ENCODE results near the gene OCSTAMP. TPM values are rescaled to one million over a fixed set of nuclear protein-coding genes. Genes with fewer than 3 reads are reported as not detected.

OCSTAMP gene
- total and polyA plus RNA-seq, 5 donors, result not detected

DNA sequence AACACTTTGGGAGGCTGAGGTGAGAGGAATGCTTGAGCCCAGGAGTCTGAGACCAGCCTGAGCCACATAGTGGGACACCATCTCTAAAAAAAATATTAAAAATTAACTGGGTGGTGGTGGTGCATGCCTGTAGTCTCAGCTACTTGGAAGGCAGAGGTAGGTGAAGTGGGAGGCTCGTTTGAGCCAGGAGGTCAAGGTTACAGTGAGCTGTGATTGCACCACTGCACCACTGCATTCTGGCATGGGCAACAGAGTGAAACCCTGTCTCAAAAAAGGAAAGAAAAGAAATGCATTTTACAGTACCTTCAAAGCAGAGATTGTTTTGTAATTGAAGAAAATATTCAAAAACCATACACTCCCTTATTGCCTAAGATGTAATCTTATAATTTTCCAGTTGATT is 6.5 kb downstream of the OCSTAMP start:
- Histone ChIP-seq H3K27me3 (ENCODE audit: control insufficient read depth, insufficient read depth) (no peaks in the 10 kb centered on the region), H3K4me3 (ENCODE audit: low read length) (no peak overlapping the region), H3K4me1 (ENCODE audit: control insufficient read depth, insufficient read depth, low read length) (no peaks in the 10 kb centered on the region), H3K27ac (ENCODE audit: low read length) (no peak overlapping the region), H3K9me3 (ENCODE audit: control insufficient read depth, low read length) (no peaks in the 10 kb centered on the region)
- WGBS, result 20% methylated on average over 1 of the region's 1 CpG
- ATAC-seq (no peak), DNase-seq (no peak)
- intact Hi-C loops (cut with DNase I), result no loop called here

DNA sequence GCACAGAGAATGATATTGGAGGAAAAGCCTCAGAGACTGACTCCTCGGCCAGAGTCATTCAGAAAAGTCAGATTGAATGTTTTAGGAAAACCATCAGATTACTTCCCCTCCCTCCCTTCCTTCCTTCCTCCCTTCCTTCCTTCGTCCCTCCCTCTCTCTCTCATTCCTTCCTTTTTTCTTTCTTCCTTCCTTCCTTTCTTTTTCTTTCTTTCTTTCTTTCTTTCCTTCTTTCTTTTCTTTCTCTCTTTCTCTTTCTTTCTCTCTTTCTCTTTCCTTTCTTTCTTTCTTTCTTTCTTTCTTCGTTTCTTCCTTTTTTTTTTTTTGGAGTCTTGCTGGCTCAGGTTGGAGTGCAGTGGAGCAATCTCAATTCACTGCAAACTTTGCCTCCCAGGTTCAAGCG is 7.4 kb downstream of the OCSTAMP start:
- ATAC-seq, result no peak

DNA sequence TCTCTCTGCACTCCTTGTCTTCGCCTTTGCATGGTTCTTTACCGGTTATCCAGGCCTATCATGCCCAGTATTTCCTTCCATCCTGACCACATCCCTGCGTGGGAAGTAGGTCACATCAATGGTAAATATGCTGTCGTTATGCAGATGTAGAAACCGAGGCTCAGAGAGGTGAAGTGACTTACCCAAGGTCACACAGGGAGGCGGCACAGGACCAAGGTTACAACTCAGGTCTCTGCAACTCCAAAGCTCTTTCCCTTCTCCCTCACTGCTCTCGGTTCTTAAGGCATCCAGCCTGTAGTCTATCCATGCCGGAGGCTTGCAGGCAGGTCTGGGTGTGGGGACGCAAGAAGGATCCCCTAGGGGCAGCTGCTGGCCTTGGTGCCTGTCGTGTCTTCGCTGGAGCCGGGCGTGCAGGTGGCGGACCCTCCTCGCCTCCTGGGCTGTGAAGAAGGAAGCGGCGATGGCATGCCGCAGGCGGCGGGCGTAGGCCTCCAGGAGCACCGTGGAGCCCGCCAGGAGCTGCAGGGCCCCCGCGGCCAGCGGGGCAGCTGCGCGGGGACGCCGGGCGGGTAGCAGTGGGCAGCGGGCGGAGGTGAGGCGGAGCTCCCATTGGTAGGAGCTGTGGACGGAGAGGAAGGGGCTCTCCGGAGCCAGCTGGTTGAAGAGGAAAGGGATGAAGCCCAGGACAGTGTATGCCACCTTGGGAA is 9.1 kb downstream of the OCSTAMP start:
- H3K27ac ChIP-seq (ENCODE audit: low read length), result no peak overlapping the region
- H3K4me1 ChIP-seq (ENCODE audit: control insufficient read depth, insufficient read depth, low read length), result no peaks in the 10 kb centered on the region
- no peaks in the 10 kb centered on the region for H3K27me3 ChIP-seq (ENCODE audit: control insufficient read depth, insufficient read depth)
- H3K4me3 ChIP-seq (ENCODE audit: low read length), result no peak overlapping the region
- H3K9me3 ChIP-seq (ENCODE audit: control insufficient read depth, low read length), result no peaks in the 10 kb centered on the region
- intact Hi-C loops (cut with DNase I), result no loop called here
- 60% methylated on average over 36 of the region's 36 CpGs for WGBS
- ATAC-seq (no peak), DNase-seq (no peak)

More for the DNA sequence above, 7.4 kb downstream of the OCSTAMP start:
- no peak for DNase-seq
- WGBS, result 66% methylated on average over 4 of the region's 4 CpGs
- Histone ChIP-seq H3K27ac (ENCODE audit: low read length) (no peak overlapping the region), H3K9me3 (ENCODE audit: control insufficient read depth, low read length) (no peaks in the 10 kb centered on the region), H3K4me3 (ENCODE audit: low read length) (no peak overlapping the region), H3K27me3 (ENCODE audit: control insufficient read depth, insufficient read depth) (no peaks in the 10 kb centered on the region), H3K4me1 (ENCODE audit: control insufficient read depth, insufficient read depth, low read length) (no peaks in the 10 kb centered on the region)
- intact Hi-C loops (cut with DNase I), result no loop called here

DNA sequence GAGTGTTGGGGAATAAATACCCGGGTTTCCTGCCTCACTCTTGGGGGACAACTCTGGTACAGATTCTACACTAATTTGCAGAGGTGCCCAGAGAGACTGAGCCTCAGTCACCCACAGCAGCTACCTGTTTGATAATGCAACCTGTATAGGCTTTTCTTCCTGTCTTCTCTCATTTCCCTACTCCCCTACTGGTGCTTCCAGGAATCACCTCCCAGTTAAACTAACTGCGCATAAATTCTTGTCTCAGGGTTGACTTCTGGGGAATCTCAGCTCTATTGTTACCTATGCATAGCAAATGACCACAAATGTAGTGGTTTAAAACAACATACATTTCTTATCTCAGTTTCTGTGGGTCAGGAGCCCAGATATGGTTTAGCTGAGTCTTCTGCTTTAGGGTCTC is 11.3 kb downstream of the OCSTAMP start:
- WGBS, result 76% methylated on average over 2 of the region's 2 CpGs
- intact Hi-C loops (cut with DNase I), result loop anchor here in 1 of 4 donors (10.0 kb wide), 1 partner anchor 56 kb away; no protein-coding TSS in a partner anchor
- Histone ChIP-seq H3K4me1 (ENCODE audit: control insufficient read depth, insufficient read depth, low read length) (no peaks in the 10 kb centered on the region), H3K27ac (ENCODE audit: low read length) (no peak overlapping the region), H3K4me3 (ENCODE audit: low read length) (no peak overlapping the region), H3K9me3 (ENCODE audit: control insufficient read depth, low read length) (no peaks in the 10 kb centered on the region), H3K27me3 (ENCODE audit: control insufficient read depth, insufficient read depth) (no peaks in the 10 kb centered on the region)
- ATAC-seq (no peak), DNase-seq (no peak)

DNA sequence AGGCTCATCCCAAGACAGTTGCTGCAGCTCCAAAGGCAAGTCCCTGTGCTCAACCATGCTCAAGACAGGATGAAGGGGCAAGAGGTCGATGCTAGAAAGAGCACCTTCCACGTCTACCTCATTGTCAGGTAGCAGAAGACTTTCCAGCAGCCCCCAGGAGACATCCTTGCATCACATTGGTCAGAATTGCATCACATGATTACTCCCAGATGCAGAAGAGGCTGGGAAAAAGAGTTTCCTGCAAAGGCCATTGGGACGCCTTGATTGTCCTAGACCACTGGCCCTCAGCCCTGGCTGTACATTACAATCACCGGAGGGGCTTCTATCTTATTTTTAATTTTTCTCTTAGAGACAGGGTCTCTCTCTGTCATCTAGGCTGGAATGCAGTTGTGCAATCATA is 19.8 kb downstream of the OCSTAMP start:
- intact Hi-C loops (cut with DNase I), result loop anchor here in 1 of 4 donors (10.0 kb wide), 1 partner anchor 64 kb away; no protein-coding TSS in a partner anchor
- ATAC-seq, result no peak

DNA sequence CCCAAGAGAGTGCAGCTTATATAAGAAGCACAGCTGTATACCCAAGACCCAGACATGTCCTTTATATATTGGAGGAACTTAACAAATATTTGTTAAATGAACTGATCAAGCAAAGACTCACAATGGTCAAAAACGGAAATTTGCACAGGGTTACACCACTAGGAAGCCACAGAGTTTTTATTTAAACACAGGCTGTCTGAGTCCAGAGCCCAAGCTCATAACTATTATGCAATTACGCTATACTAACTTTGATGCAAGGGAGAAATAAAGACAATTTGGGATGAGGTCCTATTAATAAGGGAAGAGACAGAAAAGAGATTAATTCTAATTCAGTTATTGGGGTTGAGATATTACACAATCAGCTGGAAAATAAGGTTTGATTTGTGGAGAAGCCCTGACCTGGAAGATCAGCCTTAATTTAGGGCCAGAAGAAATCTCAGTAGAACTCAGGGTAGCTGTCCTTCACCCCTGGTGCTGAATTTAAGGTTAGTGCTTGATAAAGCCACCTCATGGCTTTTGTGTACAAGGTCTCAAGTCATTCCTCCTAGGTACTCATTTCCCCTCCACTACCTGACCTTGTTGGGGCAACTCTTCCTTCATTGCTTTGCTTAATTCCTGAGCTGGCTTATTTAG is 26.6 kb downstream of the OCSTAMP start:
- no peak for DNase-seq
- no peak for ATAC-seq
- WGBS, result 53% methylated on average over 2 of the region's 2 CpGs
- Histone ChIP-seq H3K27me3 (ENCODE audit: control insufficient read depth, insufficient read depth) (no peaks in the 10 kb centered on the region), H3K4me1 (ENCODE audit: control insufficient read depth, insufficient read depth, low read length) (no peaks in the 10 kb centered on the region), H3K27ac (ENCODE audit: low read length) (no peak overlapping the region), H3K9me3 (ENCODE audit: control insufficient read depth, low read length) (no peaks in the 10 kb centered on the region), H3K4me3 (ENCODE audit: low read length) (no peak overlapping the region)
- intact Hi-C loops (cut with DNase I), result loop anchor here in 1 of 4 donors (10.0 kb wide), 1 partner anchor 161 kb away; the partner anchor contains the start of gene TP53RK

More for the DNA sequence above, 19.8 kb downstream of the OCSTAMP start:
- Histone ChIP-seq H3K27me3 (ENCODE audit: control insufficient read depth, insufficient read depth) (no peaks in the 10 kb centered on the region), H3K4me1 (ENCODE audit: control insufficient read depth, insufficient read depth, low read length) (no peaks in the 10 kb centered on the region), H3K9me3 (ENCODE audit: control insufficient read depth, low read length) (no peaks in the 10 kb centered on the region), H3K4me3 (ENCODE audit: low read length) (no peak overlapping the region), H3K27ac (ENCODE audit: low read length) (no peak overlapping the region)
- WGBS, result 67% methylated on average over 4 of the region's 4 CpGs
- DNase-seq, result no peak

DNA sequence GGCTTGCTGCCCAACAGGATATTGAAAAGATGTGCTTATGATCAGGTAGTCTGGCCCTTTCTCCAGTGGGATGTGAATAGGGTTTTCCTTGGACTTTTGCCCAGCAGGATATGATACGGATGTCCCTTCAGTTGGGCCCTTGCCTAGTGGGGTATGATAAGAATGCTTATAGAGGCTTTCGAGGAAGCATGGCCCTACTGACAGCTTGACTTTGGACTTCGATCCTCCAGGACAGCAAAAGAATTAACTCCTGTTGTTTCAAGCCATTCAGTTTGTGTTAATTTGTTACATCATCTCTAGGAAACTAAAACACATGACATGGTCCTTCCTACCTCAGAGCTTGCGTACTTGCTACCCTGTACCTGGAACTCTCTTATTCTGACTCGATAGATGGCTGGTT is 27.3 kb downstream of the OCSTAMP start:
- DNase-seq (no peak), ATAC-seq (no peak)
- Histone ChIP-seq H3K27ac (ENCODE audit: low read length) (no peak overlapping the region), H3K4me1 (ENCODE audit: control insufficient read depth, insufficient read depth, low read length) (no peaks in the 10 kb centered on the region), H3K27me3 (ENCODE audit: control insufficient read depth, insufficient read depth) (no peaks in the 10 kb centered on the region), H3K9me3 (ENCODE audit: control insufficient read depth, low read length) (no peaks in the 10 kb centered on the region), H3K4me3 (ENCODE audit: low read length) (no peak overlapping the region)
- 46% methylated on average over 5 of the region's 5 CpGs for WGBS
- intact Hi-C loops (cut with DNase I), result loop anchor here in 1 of 4 donors (10.0 kb wide), 1 partner anchor 162 kb away; the partner anchor contains the start of gene TP53RK

DNA sequence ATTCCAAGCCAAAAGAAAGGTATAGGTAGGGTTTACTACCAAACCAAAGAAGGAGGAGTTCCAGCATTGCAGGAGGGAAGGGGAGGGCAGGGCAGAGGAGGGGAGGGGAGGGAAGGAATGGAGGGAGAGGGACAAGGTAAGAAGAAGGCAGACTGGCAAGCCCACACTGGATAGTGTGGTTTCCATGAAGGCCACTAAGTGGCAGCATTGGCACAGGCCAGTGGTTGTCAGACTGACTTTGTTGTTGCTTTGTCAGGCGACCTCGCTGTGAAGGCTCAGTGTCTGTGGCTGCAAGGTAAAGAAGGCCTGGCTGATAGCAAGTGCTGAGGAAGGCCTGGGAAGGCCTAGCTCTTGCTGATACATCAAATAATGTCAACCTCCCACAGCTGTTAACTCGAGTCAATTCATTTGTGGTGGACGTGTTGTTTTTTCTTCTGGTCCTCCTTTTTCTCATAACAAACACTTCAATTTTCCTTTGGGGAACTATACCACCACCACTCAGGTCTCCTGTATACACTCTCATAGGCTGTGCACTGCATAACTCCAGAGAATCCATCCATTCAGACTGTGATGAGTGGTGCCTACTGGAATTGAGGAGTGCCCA is 29.4 kb downstream of the OCSTAMP start:
- DNase-seq (peak in 2 of 3 donors; percentile 50 to 65), ATAC-seq (peak in 1 of 2 donors; percentile 43)
- H3K27ac ChIP-seq (ENCODE audit: low read length), result no peak overlapping the region
- H3K27me3 ChIP-seq (ENCODE audit: control insufficient read depth, insufficient read depth), result no peaks in the 10 kb centered on the region
- no peak overlapping the region for H3K4me3 ChIP-seq (ENCODE audit: low read length)
- 27% methylated on average over 4 of the region's 4 CpGs for WGBS
- H3K4me1 ChIP-seq (ENCODE audit: control insufficient read depth, insufficient read depth, low read length), result no peaks in the 10 kb centered on the region
- intact Hi-C loops (cut with DNase I), result loop anchor here in 1 of 4 donors (10.0 kb wide), 1 partner anchor 164 kb away; the partner anchor contains the start of gene TP53RK
- no peaks in the 10 kb centered on the region for H3K9me3 ChIP-seq (ENCODE audit: control insufficient read depth, low read length)

DNA sequence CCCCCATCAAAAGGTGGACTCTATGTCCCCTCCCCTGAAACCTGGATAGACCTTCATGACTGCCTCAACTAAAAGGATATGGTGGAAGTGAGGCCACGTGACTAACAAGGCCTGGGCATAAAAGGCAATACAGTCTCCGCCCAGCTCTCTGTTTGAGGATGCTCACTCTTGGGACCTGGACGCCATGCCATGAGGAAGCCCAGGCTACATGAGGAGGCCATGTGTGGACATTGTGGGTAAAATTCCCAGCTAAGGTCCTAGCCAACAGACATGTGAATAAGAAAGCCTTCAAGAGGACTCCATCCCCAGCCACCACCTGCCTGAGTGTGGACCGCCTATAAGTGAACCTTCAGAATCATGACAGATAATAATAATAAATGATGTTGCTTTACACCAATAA is 29.9 kb downstream of the OCSTAMP start:
- ATAC-seq (no peak), DNase-seq (no peak)
- intact Hi-C loops (cut with DNase I), result loop anchor here in 1 of 4 donors (10.0 kb wide), 1 partner anchor 164 kb away; the partner anchor contains the start of gene TP53RK
- H3K27ac ChIP-seq (ENCODE audit: low read length), result no peak overlapping the region
- WGBS, result 84% methylated on average over 4 of the region's 4 CpGs
- no peaks in the 10 kb centered on the region for H3K9me3 ChIP-seq (ENCODE audit: control insufficient read depth, low read length)
- no peaks in the 10 kb centered on the region for H3K4me1 ChIP-seq (ENCODE audit: control insufficient read depth, insufficient read depth, low read length)
- H3K27me3 ChIP-seq (ENCODE audit: control insufficient read depth, insufficient read depth), result no peaks in the 10 kb centered on the region
- H3K4me3 ChIP-seq (ENCODE audit: low read length), result no peak overlapping the region

DNA sequence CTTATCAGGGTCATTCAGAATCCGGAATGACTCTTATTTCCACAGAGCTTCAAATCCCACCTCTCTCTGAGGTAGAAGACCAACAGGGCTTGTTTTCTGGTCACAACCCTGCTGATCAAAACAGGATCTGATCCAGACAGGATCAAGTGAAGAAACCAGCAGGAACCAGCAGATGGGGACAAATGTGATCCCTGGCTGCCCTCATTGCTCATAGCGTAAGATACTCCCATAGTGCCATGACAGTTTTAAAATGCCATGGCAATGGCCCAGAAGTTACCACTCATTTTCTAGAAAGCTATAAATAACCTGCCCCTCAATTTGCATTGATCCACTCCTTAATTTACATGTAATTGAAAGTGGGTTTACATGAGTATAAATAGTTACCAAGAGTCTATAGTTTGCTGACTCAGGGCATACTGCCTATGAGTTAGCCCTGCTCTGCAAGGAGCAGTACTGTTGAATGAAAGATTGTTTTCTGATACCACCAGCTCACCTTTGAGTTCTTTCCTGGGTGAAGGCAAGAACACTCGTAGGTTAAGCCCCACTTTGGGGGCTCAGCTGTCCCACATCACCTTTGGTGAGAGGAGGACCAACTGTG is 30.9 kb downstream of the OCSTAMP start:
- no peak for DNase-seq
- no peaks in the 10 kb centered on the region for H3K4me1 ChIP-seq (ENCODE audit: control insufficient read depth, insufficient read depth, low read length)
- H3K4me3 ChIP-seq (ENCODE audit: low read length), result no peak overlapping the region
- H3K9me3 ChIP-seq (ENCODE audit: control insufficient read depth, low read length), result no peaks in the 10 kb centered on the region
- ATAC-seq, result no peak
- peaks cover 1% of the 10 kb centered on the region for H3K27me3 ChIP-seq (ENCODE audit: control insufficient read depth, insufficient read depth)
- WGBS, result 66% methylated on average over 3 of the region's 3 CpGs
- H3K27ac ChIP-seq (ENCODE audit: low read length), result no peak overlapping the region
- intact Hi-C loops (cut with DNase I), result loop anchor here in 1 of 4 donors (10.0 kb wide), 1 partner anchor 165 kb away; the partner anchor contains the start of gene TP53RK
